ENCODE results near the gene ANTXRL.
"Not testable (repeated sequence)": the region's sequence is repeated elsewhere in the genome, so short reads cannot be mapped to it uniquely, and the experiment has no call there.

DNA sequence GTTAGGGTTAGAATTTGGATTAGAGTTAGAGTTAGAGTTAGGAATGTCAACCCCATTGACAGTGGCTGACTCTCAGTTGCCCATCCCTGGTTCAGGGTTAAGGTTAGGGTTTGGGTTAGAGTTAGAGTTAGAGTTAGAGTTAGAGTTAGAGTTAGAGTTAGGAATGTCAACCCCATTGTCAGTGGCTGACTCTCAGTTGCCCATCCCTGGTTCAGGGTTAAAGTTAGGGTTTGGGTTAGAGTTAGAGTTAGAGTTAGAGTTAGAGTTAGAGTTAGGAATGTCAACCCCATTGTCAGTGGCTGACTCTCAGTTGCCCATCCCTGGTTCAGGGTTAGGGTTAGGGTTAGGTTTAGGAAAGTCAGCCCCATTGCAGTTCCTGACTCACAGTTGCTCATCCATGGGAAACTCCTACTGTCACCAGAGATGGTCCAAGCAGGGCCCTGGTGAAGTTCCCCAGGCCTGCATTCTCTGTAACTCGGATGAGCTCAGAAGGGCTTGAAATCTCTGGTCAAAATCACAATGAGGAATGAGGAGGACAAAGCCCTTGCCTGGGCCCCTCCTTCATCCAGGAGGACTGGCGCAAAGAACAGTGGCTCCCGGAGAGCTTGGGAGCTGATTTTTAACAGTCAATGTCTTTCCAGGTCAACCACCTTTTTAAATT is 8.7 kb downstream of the ANTXRL start:
- not testable (repeated sequence) for TF ChIP-seq RCOR1 (IDR thresholded peaks at IDR 0.05; ENCODE audit: low read length)
- TF ChIP-seq, protein P1, sequence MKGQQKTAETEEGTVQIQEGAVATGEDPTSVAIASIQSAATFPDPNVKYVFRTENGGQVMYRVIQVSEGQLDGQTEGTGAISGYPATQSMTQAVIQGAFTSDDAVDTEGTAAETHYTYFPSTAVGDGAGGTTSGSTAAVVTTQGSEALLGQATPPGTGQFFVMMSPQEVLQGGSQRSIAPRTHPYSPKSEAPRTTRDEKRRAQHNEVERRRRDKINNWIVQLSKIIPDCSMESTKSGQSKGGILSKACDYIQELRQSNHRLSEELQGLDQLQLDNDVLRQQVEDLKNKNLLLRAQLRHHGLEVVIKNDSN (IDR thresholded peaks at IDR 0.05; ENCODE audit: borderline replicate concordance, low read depth), result not testable (repeated sequence)
- TF ChIP-seq, protein P2, sequence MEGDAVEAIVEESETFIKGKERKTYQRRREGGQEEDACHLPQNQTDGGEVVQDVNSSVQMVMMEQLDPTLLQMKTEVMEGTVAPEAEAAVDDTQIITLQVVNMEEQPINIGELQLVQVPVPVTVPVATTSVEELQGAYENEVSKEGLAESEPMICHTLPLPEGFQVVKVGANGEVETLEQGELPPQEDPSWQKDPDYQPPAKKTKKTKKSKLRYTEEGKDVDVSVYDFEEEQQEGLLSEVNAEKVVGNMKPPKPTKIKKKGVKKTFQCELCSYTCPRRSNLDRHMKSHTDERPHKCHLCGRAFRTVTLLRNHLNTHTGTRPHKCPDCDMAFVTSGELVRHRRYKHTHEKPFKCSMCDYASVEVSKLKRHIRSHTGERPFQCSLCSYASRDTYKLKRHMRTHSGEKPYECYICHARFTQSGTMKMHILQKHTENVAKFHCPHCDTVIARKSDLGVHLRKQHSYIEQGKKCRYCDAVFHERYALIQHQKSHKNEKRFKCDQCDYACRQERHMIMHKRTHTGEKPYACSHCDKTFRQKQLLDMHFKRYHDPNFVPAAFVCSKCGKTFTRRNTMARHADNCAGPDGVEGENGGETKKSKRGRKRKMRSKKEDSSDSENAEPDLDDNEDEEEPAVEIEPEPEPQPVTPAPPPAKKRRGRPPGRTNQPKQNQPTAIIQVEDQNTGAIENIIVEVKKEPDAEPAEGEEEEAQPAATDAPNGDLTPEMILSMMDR (IDR thresholded peaks at IDR 0.05), result not testable (repeated sequence)
